HG03066 (cell line): Measurements from ENCODE around the gene SEC22C.

Source experiments
- ATAC-seq: cut with Tn5 transposase; IDR thresholded peaks from one replicate; pipeline ENCODE4 v1.9.1; 2021; ENCODE audit warnings: low read depth; ENCODE audit not compliant: unreplicated experiment

SEC22C gene

GRCh38 chr3:42539871-42540714, 41.7 kb downstream of the SEC22C start:
- peak; percentile 64 for ATAC-seq

- ATAC-seq, result no peak
These were observed 44.4 kb downstream of the SEC22C start for GRCh38 chr3:42537350-42537749.

DNA sequence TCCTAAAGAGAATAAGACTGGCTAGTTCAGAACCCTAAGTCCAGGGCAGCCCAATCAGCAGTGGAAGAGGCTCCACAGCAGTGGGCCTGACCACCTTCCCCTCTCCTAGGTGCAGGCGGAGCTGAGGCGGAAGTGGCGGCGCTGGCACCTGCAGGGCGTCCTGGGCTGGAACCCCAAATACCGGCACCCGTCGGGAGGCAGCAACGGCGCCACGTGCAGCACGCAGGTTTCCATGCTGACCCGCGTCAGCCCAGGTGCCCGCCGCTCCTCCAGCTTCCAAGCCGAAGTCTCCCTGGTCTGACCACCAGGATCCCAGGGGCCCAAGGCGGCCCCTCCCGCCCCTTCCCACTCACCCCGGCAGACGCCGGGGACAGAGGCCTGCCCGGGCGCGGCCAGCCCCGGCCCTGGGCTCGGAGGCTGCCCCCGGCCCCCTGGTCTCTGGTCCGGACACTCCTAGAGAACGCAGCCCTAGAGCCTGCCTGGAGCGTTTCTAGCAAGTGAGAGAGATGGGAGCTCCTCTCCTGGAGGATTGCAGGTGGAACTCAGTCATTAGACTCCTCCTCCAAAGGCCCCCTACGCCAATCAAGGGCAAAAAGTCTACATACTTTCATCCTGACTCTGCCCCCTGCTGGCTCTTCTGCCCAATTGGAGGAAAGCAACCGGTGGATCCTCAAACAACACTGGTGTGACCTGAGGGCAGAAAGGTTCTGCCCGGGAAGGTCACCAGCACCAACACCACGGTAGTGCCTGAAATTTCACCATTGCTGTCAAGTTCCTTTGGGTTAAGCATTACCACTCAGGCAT, 45.6 kb downstream of the SEC22C start:
- ATAC-seq, result no peak

- ATAC-seq, result no peak
These were observed 48.4 kb downstream of the SEC22C start for GRCh38 chr3:42533161-42533897.

GRCh38 chr3:42532229-42532628, 49.5 kb downstream of the SEC22C start:
- ATAC-seq, result no peak

- no peak for ATAC-seq
These were observed 50.3 kb downstream of the SEC22C start for GRCh38 chr3:42531470-42531869.

DNA sequence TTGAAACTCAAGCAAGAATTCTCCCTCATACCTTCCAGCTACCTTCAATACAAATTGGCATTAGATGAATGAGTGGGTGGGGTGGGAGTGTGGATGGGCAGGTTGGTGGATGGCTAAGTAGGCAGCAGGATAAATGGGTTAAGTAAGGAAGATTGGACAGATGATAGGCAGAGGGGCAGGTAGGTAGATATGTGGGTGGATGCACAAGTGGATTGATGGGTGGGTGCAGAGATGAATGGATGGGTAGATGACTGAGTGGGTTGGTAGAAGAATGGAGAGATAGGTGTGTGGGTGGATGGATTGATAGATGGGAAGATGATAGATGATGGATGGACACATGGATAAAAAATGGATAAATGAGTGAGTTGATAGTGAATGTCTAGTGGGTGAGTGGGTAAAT, 51.7 kb downstream of the SEC22C start:
- ATAC-seq, result no peak

DNA sequence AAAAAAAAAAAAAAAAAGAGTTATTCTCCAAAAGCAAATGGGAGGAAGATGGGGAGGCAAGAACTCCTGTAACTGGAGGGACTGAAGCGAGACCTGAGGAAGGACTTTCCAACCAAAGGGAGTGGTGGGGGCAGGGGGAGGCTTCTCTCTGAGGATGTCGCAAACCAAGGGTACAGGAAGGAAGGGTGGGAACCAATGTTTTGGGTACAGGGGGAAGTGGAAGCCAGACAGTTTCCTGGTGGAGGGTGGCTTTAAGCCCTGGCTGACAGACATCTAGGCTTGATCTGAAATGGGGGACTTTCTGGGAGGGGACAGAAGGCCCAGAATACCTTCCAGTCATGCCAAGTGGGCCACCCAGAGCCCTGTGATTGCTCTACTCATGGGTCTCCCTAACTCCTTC, 52.3 kb downstream of the SEC22C start:
- no peak for ATAC-seq

- no peak for ATAC-seq
These were observed 54.3 kb downstream of the SEC22C start for GRCh38 chr3:42527368-42527917.

DNA sequence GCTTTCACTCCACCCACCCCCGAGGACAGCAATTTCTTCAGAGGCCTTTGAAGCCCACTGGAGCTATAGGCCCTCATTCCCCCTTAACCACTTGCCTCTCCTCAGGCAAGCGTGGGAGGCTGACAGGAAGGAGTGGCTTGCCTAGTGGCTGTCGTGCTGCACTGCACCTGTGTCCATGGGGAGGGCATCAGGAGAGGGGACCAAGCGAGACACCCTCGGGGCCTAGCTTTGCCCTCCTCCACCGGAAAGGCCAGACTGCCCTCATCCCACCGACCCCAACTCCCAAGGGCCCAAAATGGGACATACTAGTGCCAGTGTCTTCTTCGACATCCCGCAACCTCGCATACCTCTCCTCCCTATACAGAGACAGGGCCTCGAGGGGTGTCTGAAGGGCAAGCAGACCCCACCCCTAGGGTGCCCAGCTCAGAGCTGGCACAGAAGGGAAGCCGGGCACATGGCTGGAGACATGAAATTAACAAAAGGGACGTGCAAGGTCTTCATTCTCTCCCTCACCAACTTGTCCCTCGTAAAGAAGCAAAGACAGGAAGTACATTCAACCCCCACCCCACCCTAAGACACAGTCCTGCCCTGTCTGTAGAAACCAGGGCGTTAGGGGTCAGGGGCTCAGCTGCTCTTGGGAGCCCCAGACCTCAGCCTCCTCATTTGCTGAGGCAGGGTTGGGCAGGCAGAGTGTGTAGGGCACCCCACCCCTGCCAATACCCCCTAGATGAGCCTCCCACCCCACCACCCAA, 55.0 kb downstream of the SEC22C start:
- no peak for ATAC-seq

- no peak for ATAC-seq
These were observed 55.9 kb downstream of the SEC22C start for GRCh38 chr3:42525736-42526345.

- ATAC-seq, result no peak
These were observed 56.6 kb downstream of the SEC22C start for GRCh38 chr3:42525212-42525611.

DNA sequence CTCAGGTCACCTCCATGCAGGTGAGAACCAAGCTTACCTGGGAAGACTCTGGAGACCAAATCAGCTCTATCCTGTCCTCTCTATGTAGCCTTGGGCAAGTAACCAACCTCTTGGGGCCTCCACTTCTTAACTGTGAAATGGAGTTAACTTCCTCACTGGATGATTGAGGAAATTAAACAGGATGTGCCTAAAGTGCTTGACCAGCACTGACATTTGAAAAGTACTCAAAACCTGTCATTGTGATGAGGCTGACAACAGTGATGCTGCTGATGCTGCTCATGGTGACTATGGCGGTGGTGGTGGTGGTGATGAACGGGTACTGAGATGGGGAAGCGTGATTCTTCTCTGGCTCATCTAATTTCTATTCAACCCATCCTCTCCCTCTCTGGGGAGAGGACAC, 57.0 kb downstream of the SEC22C start:
- no peak for ATAC-seq

DNA sequence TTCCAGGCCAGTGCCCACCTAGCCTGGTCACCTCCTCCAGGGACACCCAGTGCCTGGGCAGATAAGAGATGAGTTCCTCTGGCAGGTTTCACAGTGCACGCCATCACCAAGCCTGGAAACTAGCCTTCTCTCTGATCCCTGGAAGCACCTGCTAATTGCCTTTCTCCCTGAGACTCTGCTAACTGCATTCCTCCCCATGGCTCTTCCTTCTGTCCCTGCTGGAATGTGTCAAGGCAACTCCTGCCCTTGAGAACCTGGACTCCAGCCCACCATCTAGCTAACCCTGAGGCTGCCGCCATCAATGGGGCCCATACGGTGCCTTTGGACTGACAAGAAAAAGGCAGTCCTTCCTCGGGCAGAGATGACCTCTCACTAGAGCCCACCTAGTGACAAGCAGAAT, 60.9 kb downstream of the SEC22C start:
- ATAC-seq, result no peak

DNA sequence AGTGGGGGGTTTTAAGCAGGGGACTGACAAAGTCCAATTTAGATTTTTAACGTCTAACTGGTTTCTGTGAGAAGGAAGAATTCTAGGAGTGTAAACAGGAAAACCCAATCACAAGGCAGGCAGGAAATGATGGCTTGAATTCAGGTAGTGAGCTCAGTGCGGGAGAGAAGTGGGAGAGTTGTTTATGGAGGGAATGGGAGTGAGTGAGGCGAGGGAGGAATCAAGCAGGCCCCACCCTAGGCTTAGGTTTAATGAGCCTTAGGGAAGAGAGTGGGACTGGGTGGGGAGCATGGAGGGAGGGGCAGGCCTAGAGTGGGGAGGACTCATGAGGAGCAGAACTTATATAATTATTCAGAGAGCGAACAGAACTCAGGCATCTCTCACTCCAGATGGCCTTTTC, 61.4 kb downstream of the SEC22C start:
- ATAC-seq, result no peak

DNA sequence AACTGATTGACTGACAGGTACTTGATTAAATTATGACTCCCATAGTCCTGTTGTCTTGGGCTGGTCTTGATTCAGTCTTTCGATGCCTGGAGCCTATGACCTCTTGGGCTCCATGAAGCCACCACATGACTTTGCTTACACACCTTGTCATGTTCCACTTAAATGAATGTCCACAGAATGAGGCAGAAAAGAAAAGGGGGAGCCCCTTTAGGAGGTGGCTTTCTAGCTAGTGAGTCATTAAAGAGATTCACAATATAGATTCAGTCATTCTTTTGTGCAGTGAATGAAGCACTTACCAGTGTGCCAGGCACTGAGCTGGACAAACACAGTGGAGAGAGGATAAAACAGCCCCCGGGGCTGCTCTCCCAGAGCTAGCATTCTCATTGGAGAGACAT, 62.2 kb downstream of the SEC22C start:
- no peak for ATAC-seq

- ATAC-seq, result no peak
These were observed 62.8 kb downstream of the SEC22C start for GRCh38 chr3:42518800-42519567.

DNA sequence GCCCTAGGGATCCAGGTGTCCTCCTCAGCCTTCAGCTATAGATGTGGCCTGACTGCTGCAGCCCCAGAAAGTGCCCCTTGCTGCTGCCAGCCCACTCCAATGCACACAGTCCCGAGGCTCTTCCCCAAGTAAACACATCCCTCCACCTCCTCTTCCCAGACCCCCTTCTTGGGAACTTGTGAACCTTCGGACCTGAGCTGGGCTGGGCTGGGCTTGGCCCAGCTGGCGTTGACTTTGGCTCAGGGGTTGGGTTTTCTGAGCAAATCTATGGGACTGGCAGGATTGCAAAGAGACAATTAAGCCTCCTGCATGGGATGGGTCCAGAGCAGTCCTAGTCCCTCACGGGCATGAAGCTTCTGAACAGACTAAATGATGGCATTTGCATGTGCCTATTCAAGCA, 64.7 kb downstream of the SEC22C start:
- no peak for ATAC-seq

GRCh38 chr3:42516443-42516842, 65.3 kb downstream of the SEC22C start:
- no peak for ATAC-seq
